ENCODE results near the gene S100Z. TPM values are rescaled to one million over a fixed set of nuclear protein-coding genes. Genes with fewer than 3 reads are reported as not detected.

The S100Z gene
- total and polyA plus RNA-seq, 9 of the 15 experiments (the other 6 are each of a cell fraction or from before 2014, with no cell fraction given), result 0.15 to 0.42 (median 0.20) TPM; not detected in 6

GRCh38 chr5:76930083-76930482 is 80.3 kb downstream of the S100Z start:
- ATAC-seq (no peak), FAIRE-seq (no peak), DNase-seq (ENCODE audit: extremely low read depth in 1 of 4, low spot score in 3 of 4) (no peak)
- H4K20me1 ChIP-seq (replicated peaks; ENCODE audit: control insufficient read depth, insufficient read depth, low read length), result no peaks in the 10 kb centered on the region
- H3K27me3 ChIP-seq (ENCODE audit: control insufficient read depth in 2 of 2, insufficient read depth in 2 of 2, low read length in 2 of 2), result peaks cover 33 to 35% of the 10 kb centered on the region in 2 experiments; a peak in 4 of 5 replicates
- TF ChIP-seq MXD1 (CRISPR knock-in tag; IDR thresholded peaks at IDR 0.05; ENCODE audit: borderline replicate concordance, poor library complexity, severe bottlenecking) (no peak), TBL1XR1 (IDR thresholded peaks at IDR 0.05; ENCODE audit: low read length in 2 of 2) (no peak), SIN3A (IDR thresholded peaks at IDR 0.05; ENCODE audit: borderline replicate concordance in 2 of 2, control insufficient read depth in 1 of 2, low read depth in 2 of 2, low read length in 2 of 2) (no peak), ARID4B (CRISPR knock-in tag; IDR thresholded peaks at IDR 0.05) (no peak), SMAD4 (CRISPR knock-in tag; conservative IDR thresholded peaks at IDR 0.05) (no peak), ZNF830 (CRISPR knock-in tag; IDR thresholded peaks at IDR 0.05) (no peak), ZBTB12 (CRISPR knock-in tag; IDR thresholded peaks at IDR 0.05) (no peak), SMARCA4 (IDR thresholded peaks at IDR 0.05) (no peak), CUX1 (CRISPR knock-in tag; IDR thresholded peaks at IDR 0.05) (no peak)
- no peaks in the 10 kb centered on the region for H3K4me1 ChIP-seq (replicated peaks in 1 of 2; ENCODE audit: control insufficient read depth in 2 of 2, insufficient read depth in 2 of 2, low read length in 2 of 2)
- H3K4me3 ChIP-seq, result no peak overlapping the region
- H3K4me2 ChIP-seq (ENCODE audit: insufficient read depth, low read length), result no peak overlapping the region
- intact Hi-C loops (cut with micrococcal nuclease), result no loop called here
- ChIA-PET POLR2A (interaction anchor here (0.9 to 1.4 kb wide), 2 partner anchors 17 to 34 kb away, joined by 3 read pairs; no protein-coding TSS in a partner anchor), CTCF (ENCODE audit: low intra/inter-chr PET ratio) (no interaction called here)
- no peaks in the 10 kb centered on the region; the same call in 1 of the 2 replicates for H3K9me3 ChIP-seq (replicated peaks; ENCODE audit: control insufficient read depth, insufficient read depth, low read depth, low read length)
- no TSS peak for BruUV-seq (replicated peaks)
- H3K79me2 ChIP-seq (ENCODE audit: control insufficient read depth, insufficient read depth, low read length), result no peaks in the 10 kb centered on the region
- H3K9ac ChIP-seq (ENCODE audit: insufficient read depth in 1 of 2, low read depth in 2 of 2, low read length in 2 of 2), result no peak overlapping the region
- in situ Hi-C loops (cut with MboI), result no loop called here
- WGBS (ENCODE audit: insufficient coverage, low coverage, missing lambda C conversion rate), result 2% methylated on average over 4 of the region's 4 CpGs
- no peaks in the 10 kb centered on the region for H3K9me1 ChIP-seq (ENCODE audit: control insufficient read depth, insufficient read depth, low read length)
- H3K27ac ChIP-seq (ENCODE audit: extremely low read depth, low read depth, low read length), result no peak overlapping the region
- no peaks in the 10 kb centered on the region for H3K36me3 ChIP-seq (ENCODE audit: control insufficient read depth, insufficient read depth, low read length)
- H2AFZ ChIP-seq (ENCODE audit: low read depth, low read length), result no peak overlapping the region
